ENCODE results near the gene RPAIN. TPM values are rescaled to one million over a fixed set of nuclear protein-coding genes. Genes with fewer than 3 reads are reported as not detected.
A peak's percentile ranks its signal among the peaks of the same experiment; 100 is the strongest.
"Not testable (repeated sequence)": the region's sequence is repeated elsewhere in the genome, so short reads cannot be mapped to it uniquely, and the experiment has no call there.

Gene RPAIN
- polyA plus RNA-seq, 3 donors, result 63.7 to 91.1 (median 89.8) TPM

DNA sequence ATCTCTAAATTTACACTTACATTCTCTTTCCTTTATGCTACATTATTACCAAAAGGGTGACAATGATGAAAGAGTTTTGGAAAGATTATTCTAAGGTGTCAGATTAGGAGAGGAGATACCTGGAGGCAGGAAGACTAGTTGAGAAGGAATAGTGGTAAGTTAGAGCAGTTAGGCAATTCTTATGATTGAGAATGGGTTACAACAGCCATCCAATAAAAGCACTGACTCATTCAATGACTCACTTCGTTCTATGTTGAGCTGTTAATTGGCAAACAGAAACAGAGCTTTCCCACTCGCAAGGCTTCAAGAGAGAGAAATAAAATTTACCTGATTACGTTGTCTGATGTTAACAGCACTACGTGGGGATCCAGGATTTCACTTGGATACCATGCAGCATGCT is 6.3 kb upstream of the RPAIN start:
- DNase-seq, result no peak

DNA sequence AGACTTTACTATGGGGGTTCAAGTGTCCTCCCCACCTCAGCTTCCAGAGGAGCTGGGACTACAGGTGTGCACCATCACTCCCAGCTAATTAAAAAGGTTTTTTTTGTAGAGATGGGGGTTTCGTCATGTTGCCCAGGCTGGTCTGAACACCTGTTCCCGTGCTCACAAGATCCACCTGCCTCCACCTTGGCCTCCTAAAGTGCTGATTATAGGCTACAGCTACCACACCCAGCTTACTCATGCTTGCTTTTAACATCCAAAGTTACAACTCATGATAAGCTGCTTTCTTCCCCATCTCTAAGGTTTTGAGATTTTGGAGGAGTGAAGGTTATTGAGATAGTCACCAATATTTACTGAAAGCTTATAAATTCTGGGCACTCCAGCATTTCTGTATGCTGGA is 3.1 kb upstream of the RPAIN start:
- no peak for DNase-seq

DNA sequence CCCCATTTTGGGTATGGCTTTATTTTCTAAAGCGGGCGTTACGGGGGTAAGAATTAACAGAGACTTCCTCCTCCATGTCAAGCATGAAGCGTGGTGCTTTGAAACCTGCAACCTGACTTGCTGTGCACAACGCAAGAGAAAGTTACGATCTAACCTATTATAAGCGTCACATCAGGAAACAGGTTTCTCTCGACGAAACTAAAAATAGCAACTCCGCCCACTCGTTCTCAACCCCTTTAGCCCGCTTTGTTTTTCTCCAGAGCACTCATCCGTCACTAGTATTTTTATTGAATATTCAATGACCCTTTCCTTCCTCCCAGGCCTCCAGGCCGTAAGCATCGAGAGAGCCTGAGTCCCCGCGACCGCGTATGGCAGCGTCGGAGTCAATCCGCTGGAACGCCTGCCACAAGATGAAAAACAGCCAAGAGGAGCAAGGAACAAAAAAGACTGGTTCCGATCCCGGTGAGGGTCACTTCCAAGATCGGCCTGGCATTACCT is 1.1 kb upstream of the RPAIN start:
- peak; percentile 72 for DNase-seq

DNA sequence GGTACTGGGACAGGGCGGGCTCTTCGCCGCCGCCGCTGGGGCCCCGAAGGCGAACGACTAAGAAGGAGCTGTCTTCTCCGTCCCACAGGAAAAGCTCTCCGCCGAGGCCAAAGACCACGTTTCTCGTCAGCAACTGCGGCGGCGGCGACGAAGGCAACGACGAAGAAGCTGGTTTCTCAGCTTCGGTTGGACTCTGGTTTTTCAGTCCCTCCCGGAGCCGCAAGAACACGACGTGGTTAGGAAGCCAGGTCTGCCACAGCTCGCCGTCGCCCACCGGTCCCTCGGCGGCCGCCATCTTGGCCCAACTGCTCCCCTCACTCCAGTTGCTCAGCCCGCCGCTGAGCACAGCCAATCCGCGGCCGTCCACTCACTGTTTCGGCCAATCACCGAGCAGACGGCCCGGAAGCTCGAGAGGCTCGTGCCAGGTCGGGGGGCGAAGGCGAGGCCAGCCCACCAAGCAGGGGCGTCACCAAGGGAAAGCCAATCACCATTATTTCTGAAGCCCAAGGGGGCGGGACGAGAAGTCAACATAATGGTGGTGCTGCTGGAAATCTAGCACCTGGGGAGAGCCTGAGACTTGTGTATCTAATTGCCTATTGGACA is 525 bp upstream of the RPAIN start, which contains the start of gene NUP88:
TSS of gene NUP88 (minus strand) at position 307 of the 603 bp plus-strand sequence. CDS start at position 295, 12 bp downstream.
- peak; percentile 99 for DNase-seq

DNA sequence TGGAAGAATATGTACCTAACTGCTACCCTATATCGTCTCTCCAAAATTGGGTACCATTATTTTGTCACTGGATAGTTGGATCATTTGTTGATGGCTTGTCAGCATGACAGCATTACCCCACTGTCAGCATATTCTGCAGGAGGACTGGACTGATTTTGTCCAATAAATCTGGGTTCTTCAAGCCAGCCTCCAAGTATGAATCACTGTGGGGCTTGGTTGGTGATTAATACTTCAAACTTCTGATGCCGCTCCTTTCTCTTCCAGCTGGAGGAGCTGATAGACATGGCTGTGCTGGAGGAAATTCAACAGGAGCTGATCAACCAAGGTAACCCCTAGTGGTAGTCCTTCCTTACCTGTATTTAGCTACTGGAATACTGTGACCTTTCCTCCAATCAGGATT is 2.5 kb downstream of the RPAIN start:
- DNase-seq, result no peak

DNA sequence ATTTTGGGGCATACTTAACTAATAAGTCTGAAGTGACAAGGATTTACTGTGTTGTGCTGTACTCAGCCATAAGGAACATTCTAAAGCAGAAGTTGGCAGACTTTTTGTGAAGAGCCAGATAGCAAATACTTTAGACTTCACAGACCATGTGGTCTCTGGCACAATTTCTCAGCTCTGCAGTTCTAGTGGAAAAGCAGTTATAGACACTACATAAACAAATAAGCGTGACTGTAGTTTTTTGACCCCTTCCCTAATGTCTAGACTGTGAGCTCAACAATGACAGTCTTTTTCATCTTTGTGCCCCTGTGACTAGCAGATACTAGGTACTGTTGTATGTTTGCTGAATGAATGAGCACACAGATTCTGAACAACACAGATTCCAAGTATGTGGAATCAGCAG is 4.9 kb downstream of the RPAIN start:
- no peak for DNase-seq

DNA sequence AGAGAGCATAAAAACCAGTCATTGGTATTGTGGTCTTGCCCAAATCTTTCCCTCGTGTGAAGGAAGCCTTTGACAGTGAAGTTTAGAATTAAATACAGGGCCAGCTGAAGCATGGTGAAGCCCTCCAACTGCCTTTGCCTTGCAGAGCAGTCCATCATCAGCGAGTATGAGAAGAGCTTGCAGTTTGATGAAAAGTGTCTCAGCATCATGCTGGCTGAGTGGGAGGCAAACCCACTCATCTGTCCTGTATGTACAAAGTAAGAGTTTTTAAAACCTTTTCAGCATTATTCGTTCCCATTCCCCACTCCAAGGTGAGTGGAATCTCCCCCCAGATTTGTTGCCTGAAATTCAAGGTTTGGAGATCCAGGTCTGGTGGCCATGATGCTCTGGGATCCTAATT is 5.8 kb downstream of the RPAIN start:
- no peak for DNase-seq

DNA sequence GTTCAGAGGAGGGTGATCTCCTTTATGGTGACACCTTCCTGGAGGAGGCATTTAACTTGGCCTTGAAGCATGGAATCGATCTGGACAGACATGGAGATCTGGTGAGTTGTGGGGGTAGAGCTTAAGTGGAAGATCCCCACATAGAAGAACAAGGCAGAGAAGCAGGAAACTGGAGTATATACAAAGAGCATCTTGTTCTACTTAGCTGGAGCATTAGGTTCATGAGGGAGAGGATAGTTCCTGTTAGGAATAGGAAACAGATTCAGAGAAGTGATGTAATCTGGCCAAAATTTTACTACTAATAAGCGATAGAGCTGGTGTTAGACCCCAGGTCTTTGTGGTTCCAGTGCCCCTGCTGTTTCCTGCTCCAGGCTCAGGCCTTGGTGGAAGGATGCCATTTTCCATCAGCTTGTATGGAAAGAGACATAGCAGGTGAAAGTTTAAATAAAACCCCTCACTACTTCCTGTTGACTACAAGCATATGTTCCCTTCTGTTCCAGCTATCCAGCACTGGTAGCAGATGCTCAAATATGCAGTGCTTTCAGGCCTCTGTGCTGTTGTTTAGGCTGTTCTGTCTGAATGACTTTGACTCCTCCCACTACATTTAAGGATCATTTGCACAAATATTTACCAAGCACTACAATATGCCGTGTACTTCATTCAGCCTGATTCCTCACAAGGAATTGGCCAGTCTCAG is 9.4 kb downstream of the RPAIN start:
- no peak for DNase-seq

DNA sequence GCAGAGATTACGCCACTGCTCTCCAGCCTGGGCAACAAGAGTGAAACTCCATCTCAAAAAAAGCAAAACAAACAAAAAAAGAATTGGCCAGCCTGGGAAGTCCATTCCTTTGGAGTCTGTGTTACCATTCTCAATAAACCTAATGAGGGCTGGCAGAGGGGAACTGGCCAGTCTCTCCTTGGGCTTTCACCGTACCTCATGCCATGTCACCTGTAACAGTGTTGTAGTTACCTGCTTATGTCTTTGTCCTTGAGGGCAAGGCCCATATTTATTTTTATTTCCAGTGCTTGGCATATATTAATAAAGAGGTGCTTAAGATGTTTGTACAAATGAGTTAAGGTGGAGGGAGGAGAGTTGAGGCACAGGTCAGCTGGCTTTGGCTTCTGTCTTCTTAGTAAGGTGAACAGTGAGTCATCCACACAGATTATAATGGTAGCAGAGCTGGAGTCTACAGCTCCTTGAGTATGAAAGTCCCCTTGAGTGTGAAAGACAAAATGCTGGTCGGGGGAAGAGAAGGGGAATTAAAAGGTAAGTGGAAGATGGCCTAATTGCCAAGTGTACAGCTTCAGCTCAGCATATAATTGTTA is 10.5 kb downstream of the RPAIN start:
- no peak for DNase-seq

DNA sequence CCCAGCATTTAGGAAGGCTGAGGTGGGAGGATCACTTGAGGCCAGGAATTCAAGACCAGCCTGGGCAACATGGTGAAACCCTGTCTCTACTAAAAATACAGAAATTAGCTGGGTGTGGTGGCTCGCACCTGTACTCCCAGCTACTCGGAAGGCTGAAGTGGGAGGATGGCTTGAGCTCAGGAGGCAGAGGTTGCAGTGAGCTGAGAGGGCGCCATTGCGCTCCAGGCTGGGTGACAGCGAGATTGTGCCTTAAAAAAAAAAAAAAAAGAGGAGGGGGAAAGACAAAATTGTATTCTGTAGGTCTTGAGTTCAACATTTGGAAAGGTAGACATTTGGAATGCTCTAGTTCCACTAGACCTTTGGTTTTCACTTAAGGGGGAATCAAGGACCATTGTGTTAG is 11.3 kb downstream of the RPAIN start:
- not testable (repeated sequence) for DNase-seq

DNA sequence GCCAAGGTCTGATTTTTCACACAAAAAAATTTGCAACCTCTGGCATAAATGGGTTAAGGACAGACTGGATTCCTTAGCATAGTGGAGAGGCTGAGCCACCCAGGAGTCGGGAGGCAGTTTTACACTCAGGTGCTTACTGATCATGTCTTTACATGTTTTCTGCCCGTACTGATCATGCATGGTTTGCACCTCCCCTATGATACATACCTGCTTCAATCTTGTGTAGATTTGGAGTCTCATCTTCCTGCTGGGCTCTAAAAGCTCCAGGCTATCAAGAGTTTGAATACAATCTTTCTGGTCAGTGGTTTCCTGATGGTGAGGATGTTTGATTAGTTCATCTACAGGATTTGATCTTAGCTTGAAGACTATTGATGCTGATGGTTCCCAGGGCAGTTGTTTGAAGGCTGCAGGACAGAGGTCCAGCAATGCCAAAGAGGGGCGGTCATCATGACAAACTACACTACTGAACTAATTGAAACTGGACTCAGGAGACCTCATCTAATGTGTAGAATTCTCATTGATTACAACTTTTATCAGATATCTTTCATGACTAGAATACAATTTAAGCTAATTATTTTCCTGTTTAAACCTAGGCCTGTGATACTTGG is 12.1 kb downstream of the RPAIN start:
- DNase-seq, result no peak

DNA sequence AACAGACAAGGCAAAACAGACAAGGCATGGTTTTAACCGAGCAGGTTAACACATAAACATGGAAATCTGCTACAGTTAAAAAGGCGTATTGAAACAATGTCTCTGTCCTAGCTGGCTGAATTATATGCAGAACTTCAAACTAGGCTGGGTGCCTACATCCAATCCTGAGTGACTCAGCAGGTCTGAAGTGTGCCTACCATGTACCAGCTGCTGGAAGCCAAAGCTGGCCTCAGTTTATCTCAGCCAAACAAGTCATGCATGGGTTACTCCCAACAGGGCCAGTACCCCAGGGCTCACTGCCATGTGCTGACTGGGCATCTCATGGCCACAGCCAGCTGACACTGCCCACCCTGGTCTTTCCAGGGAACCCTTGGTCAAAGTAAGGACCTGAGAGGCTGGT is 15.0 kb downstream of the RPAIN start:
- DNase-seq, result no peak

DNA sequence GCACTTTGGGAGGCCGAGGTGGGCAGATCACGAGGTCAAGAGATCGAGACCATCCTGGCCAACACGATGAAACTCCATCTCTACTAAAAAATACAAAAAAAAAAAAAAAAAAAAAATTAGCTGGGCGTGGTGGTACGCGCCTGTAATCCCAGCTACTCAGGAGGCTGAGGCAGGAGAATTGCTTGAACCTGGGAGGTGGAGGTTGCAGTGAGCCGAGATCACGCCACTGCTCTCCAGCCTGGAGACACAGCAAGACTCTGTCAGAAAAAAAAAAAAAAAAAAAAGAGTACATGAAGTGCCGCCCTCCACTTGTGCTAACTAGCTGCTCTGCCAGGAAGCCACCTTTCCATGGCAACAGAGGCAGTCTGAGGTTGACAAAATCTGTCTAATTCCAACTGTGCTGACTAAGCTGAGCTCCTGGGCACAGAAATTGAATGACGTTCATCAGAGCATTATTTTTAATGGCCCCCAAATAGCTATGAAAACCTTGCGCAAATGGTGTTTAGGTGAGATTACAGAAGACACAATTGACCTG is 15.9 kb downstream of the RPAIN start:
- DNase-seq, result not testable (repeated sequence)

DNA sequence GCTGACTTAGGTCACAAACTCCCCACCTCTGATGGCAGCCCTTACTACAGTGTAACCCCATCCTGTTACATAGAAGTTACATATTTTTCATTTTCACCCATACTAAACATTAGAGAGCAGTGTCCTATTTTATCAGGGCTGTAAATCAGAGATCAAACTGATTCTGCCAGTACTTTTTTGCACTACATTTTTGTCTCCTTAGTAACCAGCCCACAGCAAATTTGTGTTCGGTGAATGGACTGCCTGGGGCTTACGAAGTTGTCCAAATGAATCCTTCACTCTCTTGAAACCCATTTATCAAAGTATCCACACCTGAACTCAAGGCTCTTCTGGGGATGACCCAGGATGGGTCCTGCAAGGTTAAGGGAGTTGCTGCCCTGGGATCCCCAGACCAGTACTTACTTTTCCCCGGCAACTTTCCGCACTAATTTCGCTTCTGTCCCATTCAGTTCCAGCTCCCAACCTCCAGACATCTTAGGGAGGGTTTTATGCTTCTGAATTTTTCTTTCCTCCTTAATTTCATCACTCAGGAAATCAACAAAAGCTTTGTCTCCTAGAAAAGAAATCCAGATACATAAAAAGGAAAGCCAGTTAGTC is 17.8 kb downstream of the RPAIN start:
- DNase-seq, result no peak

DNA sequence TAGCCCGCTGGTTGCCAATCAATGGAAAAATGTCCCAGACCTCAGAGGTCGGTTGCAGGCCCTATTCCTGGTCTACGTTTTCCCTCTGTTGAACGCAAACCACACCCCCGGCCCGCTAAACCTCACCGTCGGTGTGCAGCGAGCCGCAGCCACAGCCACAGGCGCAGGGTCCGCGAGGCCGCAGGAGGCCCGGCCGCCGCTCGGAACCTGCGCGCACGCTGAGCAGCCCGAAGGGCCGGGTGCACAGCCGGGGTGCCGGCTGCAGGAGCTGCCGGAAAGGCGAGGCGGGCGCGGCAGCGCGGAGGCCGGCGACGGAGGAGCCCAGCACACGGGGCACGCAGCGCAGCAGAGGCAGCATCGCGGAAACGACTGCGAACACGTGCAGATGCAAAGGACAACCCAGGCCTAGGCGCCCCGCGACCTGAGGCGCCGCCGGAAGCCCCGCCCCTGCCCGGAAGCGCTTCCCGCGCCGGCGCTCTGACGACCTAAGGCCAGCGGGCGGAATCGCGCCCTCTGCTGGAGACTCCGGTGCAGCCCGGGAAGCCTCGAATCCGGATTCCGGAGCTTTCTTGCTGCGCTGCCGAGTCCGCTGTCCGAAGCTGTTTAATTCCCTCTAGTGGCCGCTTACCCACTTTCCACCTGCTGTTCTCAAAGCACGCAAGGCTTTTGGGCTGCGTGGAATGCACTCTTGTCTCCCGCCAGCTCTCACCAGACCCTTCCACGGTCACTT is 18.9 kb downstream of the RPAIN start, which contains the start of gene C1QBP:
TSS of gene C1QBP (minus strand) at position 440 of the 730 bp plus-strand sequence. CDS start at position 358, 82 bp downstream.
- peak; percentile 92 for DNase-seq

DNA sequence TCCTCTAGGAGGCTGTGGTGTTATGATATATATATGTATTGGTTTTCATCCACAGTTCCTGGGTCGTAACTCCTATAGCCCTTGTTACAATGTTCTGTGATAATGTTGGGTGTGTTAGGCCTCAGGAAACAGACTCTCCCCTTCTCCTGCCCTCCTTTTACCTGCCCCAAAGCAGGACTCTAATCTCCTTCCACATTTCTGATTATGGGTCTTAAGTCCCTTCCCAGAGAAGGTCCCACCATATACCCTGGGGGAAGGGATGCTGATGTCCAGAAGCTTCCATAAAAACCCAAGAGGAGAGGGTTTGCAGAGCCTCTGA is 19.4 kb downstream of the RPAIN start:
- DNase-seq, result no peak

DNA sequence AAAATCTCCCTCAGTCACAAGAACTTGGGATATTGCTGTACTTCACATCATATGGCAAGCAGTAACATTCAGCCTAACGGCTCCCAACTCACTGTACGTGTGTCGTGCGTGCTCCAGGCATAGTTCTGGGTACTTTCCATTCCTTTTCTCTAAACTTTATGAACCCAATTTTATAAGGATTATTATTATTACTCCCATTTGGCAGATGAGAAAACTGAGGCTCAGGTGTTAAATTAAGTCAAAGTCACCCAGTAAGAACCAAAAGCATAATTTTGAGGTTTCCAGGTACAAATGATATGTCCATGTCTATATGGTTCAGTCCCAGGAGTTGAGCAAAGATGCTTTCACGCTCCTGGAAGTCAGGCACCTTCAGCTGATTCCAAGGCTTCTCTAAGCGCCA is 23.7 kb downstream of the RPAIN start:
- DNase-seq, result no peak

DNA sequence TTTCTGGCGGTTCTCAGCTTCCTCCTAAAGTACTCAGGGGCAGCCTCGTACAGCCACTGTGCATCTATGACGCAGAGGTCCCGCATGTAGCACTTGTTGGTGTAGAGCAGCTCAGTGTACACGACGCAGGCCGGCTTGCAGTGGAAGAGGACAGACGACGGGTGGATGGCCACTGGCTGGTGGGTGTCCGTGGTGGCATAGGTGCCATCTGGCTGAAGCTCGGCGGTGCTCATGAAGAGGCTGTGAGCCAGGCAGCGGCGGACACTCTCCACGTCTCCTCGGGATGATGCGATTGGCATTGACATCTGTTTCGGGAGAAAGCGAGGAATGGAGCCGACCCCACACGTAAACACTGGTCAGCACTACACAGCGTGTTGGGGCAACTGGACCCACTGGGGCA is 24.2 kb downstream of the RPAIN start:
- no peak for DNase-seq

DNA sequence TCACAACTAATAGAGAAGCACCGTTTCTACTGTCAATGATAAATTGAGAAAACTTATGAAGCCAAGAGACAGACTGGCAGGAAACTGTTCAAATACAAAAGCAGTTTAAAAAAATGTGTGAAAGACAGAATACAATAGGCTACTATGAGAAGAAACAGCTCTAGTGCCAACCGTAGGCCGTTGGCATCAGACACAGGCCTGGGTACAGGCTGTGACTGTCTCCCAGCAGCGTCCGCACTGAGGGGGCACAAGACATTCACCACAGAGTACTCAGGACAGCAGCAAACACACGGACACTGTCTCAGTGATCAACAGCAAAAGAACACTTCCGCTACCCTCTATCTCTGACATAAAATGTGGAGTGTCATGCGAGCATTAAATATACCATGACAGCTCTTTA is 26.8 kb downstream of the RPAIN start:
- DNase-seq, result no peak

DNA sequence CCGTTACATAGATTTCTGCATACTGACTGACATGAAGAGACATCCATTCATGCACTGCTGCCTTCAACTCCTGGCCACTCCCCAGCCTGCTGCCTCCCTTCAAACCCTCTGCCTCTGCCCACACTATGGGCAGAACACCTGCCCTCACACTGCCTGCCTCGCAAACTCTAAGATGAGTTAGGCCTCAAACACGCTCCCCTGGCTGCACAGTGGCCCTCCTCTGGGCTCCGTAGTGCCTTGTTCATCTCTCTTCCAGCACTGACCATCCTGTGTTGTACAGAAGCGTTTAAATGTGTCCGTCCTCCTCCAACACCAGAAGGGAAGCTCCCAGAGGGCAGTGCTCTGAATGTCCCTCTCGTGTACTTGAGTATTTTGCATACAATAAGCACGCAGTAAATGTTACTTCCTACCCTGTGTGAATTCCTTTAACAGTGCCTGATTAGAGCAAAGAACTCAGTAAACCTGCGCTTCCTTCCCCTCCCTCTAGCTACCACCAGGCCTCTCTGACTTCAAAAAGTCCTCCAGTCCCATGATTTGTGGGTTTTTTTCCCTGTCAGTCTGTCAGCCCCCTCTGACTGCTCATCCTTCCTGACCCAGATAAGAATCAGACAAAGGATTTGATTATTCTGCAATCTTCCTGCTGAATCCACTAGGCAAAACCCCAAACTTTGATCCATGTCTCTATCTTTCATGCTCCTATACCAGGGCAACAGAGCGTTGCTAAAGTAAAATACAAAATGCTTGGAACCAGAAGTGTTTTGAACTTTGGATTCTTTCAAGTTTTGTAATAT is 44.9 kb downstream of the RPAIN start:
- DNase-seq, result no peak

DNA sequence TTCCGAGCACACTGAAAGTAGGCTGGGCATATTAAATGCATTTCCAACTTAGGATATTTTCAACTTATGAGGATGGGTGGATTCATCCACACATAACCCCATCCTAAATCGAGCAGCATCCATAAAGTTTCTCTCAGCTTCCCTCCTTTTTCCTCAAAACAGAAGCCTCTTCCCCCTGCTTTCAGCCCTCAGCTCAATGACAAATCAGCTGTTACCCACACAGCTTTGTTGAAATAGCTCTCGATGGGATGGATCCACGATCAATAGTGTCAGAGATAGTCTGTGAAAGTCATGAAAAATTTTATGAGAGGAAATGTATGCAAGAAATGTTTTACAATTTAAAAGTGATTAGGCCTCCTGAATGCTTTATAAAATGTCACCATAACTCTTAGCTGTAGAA is 46.3 kb downstream of the RPAIN start:
- no peak for DNase-seq

Measured in renal pelvis (tissue), 4 donors.